HG02623 (cell line): ENCODE results near the gene FTO.

Source experiments
- ATAC-seq: cut with Tn5 transposase; IDR thresholded peaks from one replicate; pipeline ENCODE4 v1.9.1; 2021; ENCODE audit warnings: moderate library complexity; ENCODE audit not compliant: unreplicated experiment

The FTO gene

GRCh38 chr16:54197758-54198157 is 493.8 kb downstream of the FTO start:
- no peak for ATAC-seq

GRCh38 chr16:54199487-54200160 is 495.7 kb downstream of the FTO start:
- ATAC-seq: no peak

GRCh38 chr16:54200161-54200534 is 496.2 kb downstream of the FTO start:
- ATAC-seq: no peak

GRCh38 chr16:54200720-54201119 is 496.8 kb downstream of the FTO start:
- no peak for ATAC-seq

- no peak for ATAC-seq
Measured at GRCh38 chr16:54201200-54201599, 497.2 kb downstream of the FTO start.
